ENCODE measurements around the gene DRGX.

The DRGX gene

DNA sequence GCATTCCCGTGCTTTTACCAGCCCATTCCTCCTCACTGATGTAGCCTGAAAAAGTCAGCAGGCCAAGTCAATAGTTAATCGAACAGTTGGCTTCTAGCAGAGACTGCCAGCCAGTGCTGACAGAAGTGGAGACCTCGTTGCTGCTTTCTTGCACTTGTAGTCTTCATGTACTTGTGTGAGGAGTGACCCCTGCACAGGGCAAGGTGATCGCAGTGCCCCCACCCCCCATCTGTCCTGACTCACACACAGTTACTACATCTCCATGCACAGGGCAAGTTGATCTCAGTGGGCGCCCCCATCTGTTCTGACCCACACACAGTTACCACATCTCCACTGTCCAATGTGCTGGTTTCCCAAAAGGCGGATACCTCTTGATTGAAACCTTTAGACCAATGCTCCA is 62.7 kb downstream of the DRGX start:
- no peak for DNase-seq

- no peak for DNase-seq
These were observed 63.1 kb downstream of the DRGX start for GRCh38 chr10:49332768-49333167.

DNA sequence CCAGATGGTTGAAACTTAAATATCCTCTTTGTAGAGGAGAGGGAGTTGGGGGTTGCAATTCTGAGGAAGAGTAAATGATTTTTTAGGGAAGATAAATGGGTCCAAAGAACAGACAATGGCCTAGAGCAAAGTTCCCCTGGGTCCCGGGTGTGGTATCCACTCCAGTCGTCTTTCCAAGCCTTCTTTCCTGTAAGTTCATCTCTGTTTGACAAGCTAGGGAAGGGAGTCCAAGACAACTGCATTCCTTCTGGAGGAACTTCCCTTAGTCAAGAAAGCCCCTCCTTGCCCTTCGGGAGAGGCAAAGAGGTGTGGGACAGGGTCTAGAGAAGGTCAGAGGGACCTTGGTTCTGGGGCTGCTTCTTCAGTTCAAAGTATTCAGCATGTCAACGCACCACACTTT is 63.6 kb downstream of the DRGX start:
- DNase-seq = no peak

DNA sequence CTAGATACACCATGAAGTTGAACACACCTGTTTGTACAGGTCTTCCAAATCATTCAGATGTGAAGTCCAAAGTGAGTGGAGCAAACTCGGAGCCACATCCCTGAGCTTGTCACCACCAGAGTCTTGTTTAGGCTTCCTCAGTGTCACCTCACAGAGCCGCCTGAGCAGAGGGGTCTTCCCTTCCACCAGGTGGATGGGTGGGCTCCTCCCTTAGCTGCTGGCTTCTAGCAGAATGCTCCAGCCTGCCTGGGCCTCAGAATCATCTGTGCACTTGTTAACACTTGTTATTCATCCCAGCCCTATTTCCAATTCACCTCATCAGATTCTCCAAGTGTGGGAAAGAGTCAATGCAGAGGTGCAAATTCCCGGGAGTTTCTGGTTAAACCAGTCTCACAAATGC is 64.5 kb downstream of the DRGX start:
- DNase-seq = no peak

- DNase-seq = no peak
These were observed 65.7 kb downstream of the DRGX start for GRCh38 chr10:49330127-49330665.

GRCh38 chr10:49329146-49329505 is 66.8 kb downstream of the DRGX start:
- DNase-seq = no peak

DNA sequence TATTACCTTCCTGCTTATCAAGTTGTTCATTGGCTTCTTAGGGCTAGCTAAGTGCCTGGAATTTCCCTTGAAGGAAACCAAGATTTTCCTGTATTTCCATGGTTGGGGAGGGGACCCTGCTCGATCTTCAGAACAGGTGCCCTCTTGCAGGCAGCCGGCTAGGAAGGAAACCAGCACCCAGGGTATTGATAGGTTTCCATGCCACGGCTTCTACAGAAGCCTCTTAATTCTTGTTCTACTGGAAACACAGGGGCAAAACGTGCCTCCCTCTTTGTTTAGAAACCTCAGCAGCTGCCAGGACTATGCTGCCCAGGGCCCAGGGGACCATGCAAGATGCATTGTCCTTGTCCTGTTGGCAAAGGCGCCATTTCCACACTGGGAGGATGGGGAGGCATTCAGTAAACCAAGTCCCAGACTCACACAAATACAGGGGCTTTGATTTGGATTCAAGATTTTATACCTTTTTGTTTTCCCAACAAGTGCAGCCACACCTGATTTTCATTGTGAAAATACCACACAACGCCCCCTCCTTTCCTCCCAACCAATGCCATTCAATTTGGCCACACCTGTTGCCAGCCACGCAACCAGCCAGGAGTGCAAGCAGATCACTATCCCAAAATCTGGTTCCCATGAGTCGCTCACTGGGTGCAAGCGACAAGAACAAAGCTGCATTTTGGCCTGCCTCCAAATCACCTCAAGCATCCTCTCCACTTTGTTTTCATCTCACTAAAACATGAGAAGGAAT is 67.3 kb downstream of the DRGX start:
- no peak for DNase-seq

- DNase-seq = no peak
These were observed 68.7 kb downstream of the DRGX start for GRCh38 chr10:49327036-49327813.

- DNase-seq = no peak
These were observed 69.7 kb downstream of the DRGX start for GRCh38 chr10:49325916-49326783.

DNA sequence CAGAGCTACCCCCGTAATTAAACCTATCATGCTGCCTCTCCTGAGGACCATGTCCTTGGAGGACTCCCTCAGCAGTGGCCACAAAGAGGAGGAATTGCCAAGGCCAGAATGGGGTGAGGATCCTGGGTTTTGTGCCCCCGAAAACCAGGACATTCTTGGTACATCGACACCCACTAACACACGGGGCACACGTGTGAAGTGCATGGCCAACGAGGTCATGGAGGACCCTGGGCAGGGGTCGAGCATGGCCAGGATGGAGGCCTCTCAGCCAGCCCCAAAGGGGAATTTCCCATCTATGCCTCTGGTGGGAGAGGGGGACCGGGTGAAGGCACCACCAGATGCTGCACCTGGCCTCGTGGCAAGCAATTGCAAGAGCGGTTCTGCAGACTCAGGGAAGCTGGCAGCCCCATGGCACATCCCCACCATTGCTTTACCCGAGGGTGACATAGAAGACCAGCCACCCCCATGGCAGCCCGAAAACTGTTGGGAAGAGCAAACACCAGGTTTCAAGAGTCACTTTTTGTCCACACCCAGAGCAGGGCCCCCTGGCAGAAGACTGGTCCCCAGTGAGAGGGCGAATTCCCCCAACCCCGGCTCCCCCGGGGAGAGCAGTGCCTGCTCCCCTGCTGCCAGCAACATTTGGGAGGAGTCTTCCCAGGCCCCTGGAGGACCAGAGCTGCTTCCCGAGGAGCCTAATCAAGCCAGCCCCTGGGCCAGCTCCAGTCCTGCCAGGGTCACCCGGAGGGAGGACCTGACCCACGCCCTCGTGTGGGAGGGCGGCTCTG is 70.6 kb downstream of the DRGX start:
- DNase-seq = no peak

DNA sequence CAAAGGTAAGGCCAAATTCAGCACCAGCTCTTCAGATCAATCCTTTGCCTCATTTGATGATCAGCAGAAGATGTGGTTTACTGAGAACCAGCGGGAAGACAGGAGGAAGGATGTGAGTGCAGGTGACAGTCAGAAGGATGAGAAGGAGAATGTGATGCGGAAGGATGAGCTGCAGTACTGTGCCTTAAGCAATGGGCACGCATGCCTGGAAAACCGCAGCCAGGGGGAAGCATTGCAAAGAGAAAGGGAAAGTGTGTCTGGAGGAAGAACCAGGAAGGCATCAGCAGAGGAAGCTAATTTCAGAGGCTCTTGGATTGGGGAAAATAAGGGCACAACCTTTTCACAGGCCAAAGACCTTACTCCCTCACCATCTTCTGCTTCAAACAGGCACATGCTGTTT is 71.2 kb downstream of the DRGX start:
- DNase-seq = no peak

DNA sequence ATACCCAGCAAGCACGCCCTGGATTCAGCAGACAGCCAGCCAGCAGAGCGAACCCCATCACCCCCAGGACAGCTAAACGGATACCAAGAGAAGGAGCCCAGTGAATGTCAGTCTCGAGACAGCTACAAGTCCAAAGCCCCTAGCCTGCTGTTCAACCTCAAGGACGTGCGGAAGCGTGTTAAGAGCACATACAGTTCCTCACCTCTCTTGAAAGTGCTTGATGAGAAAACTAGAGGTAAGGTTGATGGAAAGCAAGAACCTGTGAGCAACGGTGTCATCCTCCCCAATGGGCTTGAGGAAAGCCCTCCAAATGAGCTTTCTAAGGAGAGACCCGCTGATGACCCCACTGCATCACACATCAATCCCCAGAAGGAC is 72.0 kb downstream of the DRGX start:
- no peak for DNase-seq

DNA sequence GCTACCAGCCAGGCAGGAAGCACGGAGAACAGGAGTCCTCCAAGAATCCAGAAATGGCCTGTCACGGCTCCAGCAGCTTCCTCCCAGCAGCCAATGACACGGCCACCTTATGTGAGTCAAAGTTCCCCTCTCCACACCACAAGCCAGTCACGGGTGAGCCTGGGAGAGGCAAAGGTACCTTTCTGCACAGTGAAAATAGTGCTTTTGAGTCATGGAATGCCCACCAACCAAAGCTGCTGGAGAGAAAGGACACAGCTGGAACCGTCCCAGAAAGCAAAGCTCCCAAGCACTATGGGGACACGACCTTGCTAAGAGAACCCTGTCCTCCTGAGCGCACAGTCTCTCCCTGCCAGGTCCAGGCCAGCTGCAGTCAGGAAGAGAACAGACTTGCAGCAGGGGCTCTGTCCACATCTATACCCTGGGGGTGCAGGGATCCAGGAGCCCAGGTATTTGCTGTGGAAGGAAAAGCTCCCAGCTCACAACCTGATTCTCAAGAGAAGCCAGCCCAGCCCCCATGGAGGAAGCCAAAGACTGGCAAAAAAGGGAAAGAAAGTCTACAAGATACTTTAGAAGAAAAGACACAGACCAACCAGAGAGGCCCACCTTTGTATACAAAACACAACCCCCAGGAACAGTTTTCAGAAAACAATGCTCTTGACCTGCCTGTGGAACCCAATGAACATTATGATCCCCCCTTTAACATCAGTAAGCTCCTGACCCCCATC is 72.6 kb downstream of the DRGX start:
- DNase-seq = no peak

- DNase-seq = no peak
These were observed 73.3 kb downstream of the DRGX start for GRCh38 chr10:49322371-49323170.

GRCh38 chr10:49321021-49321420 is 74.9 kb downstream of the DRGX start:
- DNase-seq = no peak

DNA sequence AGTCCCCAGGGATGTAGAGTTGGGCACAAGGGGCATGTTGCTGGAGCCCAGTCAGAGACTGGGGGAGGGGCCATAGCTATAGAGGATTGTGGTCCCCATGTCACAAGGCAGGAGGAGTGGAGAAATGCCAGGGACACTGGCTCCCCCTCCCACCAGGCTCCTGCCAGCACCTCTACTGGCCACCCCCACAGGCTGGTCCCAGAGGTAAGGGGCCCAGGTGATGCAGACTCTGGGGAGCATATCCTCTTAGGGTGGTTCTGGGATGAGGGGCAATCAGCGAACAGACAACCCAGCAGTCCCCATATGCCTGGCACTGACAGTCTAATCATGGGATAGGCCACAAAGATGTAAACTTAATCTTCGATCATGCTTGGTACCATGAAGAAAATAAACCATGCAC is 75.7 kb downstream of the DRGX start:
- no peak for DNase-seq

DNA sequence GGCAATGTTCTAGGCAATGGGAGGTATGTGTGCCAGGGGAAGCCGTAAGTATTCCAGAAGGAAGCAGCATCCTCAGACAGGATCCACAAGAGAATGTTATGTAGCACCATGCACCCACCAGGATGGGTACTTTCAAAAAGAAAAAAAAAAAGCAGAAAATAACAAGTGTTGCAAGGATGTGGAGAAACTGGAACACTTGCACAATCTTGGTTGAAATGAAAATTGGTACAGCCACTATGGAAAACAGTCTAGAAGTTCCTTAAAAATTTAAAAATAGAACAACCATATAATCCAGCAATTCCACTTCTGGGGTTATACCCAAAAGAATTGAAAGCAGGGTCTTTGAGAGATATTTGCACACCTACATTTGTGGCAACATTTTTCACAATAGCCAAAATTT is 76.7 kb downstream of the DRGX start:
- DNase-seq = no peak

- no peak for DNase-seq
These were observed 77.1 kb downstream of the DRGX start for GRCh38 chr10:49318755-49319154.

DNA sequence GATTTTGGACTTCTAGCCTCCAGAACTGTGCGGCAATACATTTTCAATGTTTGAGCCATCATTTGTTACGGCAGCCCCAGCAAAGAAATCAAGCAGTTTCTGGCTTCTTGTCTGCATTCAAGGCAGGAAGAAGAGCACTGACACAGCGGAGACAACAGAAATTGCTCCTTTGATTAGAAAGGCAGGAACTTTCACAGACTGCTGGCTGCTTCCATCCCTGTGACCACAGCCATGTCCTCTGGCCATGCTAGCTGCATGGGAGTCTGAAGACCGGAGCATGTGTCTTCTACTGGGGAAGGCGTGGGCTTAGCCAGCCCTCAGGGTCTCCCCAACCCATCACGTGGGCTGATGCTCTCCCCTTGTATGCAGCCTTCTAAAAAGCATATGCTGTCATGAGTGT is 77.9 kb downstream of the DRGX start:
- no peak for DNase-seq

DNA sequence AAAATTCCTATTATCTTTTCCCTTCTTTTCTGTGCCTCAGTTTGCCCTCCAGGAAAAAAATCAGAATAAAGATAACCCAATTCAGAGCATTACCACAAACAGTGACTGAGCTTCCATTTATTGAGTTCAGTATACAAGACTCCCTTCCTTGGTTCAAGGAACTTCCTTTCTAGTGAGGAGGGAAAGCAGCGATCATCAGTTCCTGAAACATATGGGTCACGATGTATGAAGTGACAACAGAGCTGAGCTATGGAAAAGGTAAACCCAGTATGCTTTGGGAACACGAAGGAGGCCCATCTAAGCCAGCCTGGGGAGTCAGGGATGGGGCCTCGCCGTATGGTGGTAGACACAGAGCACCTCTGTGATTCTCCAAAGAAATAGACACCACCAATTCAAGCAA is 81.1 kb downstream of the DRGX start:
- no peak for DNase-seq
